K562 treated with DMSO at 1 percent for 24 hours (cell line): Measurements from ENCODE around the gene KL. TPM values are rescaled to one million over a fixed set of nuclear protein-coding genes. Genes with fewer than 3 reads are reported as not detected.

Source experiments
- total RNA-seq: library from RNA; unstranded; fragments of 300-600 nt; gene quantifications from 2 replicates; pipeline ENCODE4 v1.2.3, GENCODE V29; 2022; ENCODE audit warnings: low read depth; ENCODE audit not compliant: insufficient read depth

The KL gene
- total RNA-seq, result not detected in 2 replicates

DNA sequence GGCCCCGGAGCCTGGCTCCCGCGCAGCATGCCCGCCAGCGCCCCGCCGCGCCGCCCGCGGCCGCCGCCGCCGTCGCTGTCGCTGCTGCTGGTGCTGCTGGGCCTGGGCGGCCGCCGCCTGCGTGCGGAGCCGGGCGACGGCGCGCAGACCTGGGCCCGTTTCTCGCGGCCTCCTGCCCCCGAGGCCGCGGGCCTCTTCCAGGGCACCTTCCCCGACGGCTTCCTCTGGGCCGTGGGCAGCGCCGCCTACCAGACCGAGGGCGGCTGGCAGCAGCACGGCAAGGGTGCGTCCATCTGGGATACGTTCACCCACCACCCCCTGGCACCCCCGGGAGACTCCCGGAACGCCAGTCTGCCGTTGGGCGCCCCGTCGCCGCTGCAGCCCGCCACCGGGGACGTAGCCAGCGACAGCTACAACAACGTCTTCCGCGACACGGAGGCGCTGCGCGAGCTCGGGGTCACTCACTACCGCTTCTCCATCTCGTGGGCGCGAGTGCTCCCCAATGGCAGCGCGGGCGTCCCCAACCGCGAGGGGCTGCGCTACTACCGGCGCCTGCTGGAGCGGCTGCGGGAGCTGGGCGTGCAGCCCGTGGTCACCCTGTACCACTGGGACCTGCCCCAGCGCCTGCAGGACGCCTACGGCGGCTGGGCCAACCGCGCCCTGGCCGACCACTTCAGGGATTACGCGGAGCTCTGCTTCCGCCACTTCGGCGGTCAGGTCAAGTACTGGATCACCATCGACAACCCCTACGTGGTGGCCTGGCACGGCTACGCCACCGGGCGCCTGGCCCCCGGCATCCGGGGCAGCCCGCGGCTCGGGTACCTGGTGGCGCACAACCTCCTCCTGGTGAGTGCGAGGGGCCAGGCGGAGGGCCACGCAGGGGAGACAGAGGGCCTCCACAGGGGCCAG lies at the start of gene KL:
TSS of gene KL (plus strand) at position 10 of the 909 bp plus-strand sequence. CDS start at position 28, 18 bp downstream.

